Stimulated activated CD4-positive, alpha-beta T cell treated with anti-CD3 and anti-CD28 coated beads, Interleukin-12 subunit alpha, Interleukin-12 subunit beta, amount 100 ng/mL, for 24 hours (primary cell): Measurements from ENCODE around the gene SPINK9.
A peak's percentile ranks its signal among the peaks of the same experiment; 100 is the strongest.

Experiments used
- DNase-seq, 2 experiments: peaks; one replicate each; pipeline ENCODE4 v3.0.0-alpha.2; 2020; ENCODE audit warnings: low read depth in 2 of 2

SPINK9 gene

GRCh38 chr5:148335259-148335658 lies at the start of gene SPINK9:
Gene SPINK9, plus strand, starts transcription at chr5:148335559. Its CDS starts 55 bp downstream, at chr5:148335614.
- no peak for DNase-seq

GRCh38 chr5:148290271-148291195 lies 44.8 kb upstream of the SPINK9 start:
- DNase-seq = no peak

GRCh38 chr5:148297731-148298130 lies 37.6 kb upstream of the SPINK9 start:
- no peak for DNase-seq

GRCh38 chr5:148306446-148306845 lies 28.9 kb upstream of the SPINK9 start:
- DNase-seq = no peak

- DNase-seq = no peak
Measured at GRCh38 chr5:148309019-148309418, 26.3 kb upstream of the SPINK9 start.

- DNase-seq = no peak
Measured at GRCh38 chr5:148309746-148310145, 25.6 kb upstream of the SPINK9 start.

- no peak for DNase-seq
Measured at GRCh38 chr5:148311484-148311883, 23.9 kb upstream of the SPINK9 start.

- DNase-seq = no peak
Measured at GRCh38 chr5:148312153-148312552, 23.2 kb upstream of the SPINK9 start, which contains the start of gene SPINK7. Gene SPINK7, plus strand, starts transcription at chr5:148312423. Its CDS starts 61 bp downstream, at chr5:148312484.

- DNase-seq = no peak
Measured at GRCh38 chr5:148314187-148314586, 21.2 kb upstream of the SPINK9 start.

- DNase-seq = no peak
Measured at GRCh38 chr5:148314731-148315130, 20.6 kb upstream of the SPINK9 start.

- peak; percentile 12 to 17 for DNase-seq
Measured at GRCh38 chr5:148320011-148320963, 15.1 kb upstream of the SPINK9 start.

- DNase-seq = no peak
Measured at GRCh38 chr5:148333262-148333849, 2.0 kb upstream of the SPINK9 start.

- DNase-seq = no peak
Measured at GRCh38 chr5:148336704-148337435, 1.5 kb downstream of the SPINK9 start.

GRCh38 chr5:148342371-148343045 lies 7.1 kb downstream of the SPINK9 start:
- no peak for DNase-seq

- no peak for DNase-seq
Measured at GRCh38 chr5:148343046-148343407, 7.7 kb downstream of the SPINK9 start.

GRCh38 chr5:148343603-148344487 lies 8.5 kb downstream of the SPINK9 start:
- DNase-seq = no peak

- DNase-seq = no peak
Measured at GRCh38 chr5:148347706-148348105, 12.3 kb downstream of the SPINK9 start.

GRCh38 chr5:148352696-148353095 lies 17.3 kb downstream of the SPINK9 start:
- DNase-seq = no peak

GRCh38 chr5:148353634-148354033 lies 18.3 kb downstream of the SPINK9 start:
- no peak for DNase-seq

- no peak for DNase-seq
Measured at GRCh38 chr5:148364343-148364742, 29.0 kb downstream of the SPINK9 start.
